ENCODE data around the gene GAL3ST3. TPM values are rescaled to one million over a fixed set of nuclear protein-coding genes. Genes with fewer than 3 reads are reported as not detected.

The GAL3ST3 gene
- total and polyA plus RNA-seq, 2 of the 8 experiments (the other 6 are each of a cell fraction or from before 2014, with no cell fraction given), result 21.1 to 21.4 TPM

- ChIA-PET CTCF (ENCODE audit: partially characterized antibody) (interaction anchor here (0.6 to 2.9 kb wide), 3 partner anchors 25 to 106 kb away, joined by 3 to 12 read pairs (median 3); no protein-coding TSS in a partner anchor), POLR2A (ENCODE audit: partially characterized antibody) (interaction anchor here (0.6 kb wide), 1 partner anchor 152 kb away, joined by 3 read pairs; no protein-coding TSS in a partner anchor)
- Histone ChIP-seq H3K27me3 (replicated peaks in 1 of 4; ENCODE audit: control insufficient read depth in 3 of 4, extremely low read depth in 1 of 4, insufficient read depth in 3 of 4, low read length in 3 of 4) (no peaks in the 10 kb centered on the region), H2BK12ac (ENCODE audit: low read depth, low read length) (no peak overlapping the region), H2BK15ac (ENCODE audit: low read length) (no peak overlapping the region), H3K23ac (ENCODE audit: insufficient read length) (no peak overlapping the region), H3K79me2 (ENCODE audit: control insufficient read depth in 1 of 2, insufficient read depth in 2 of 2, low read length in 2 of 2) (peaks cover 0 to 16% of the 10 kb centered on the region in 2 experiments; a peak in 2 of 4 replicates), H2BK120ac (replicated peaks; ENCODE audit: low read depth, low read length) (no peak overlapping the region), H2BK5ac (ENCODE audit: low read depth, low read length) (no peak overlapping the region), H3K14ac (ENCODE audit: insufficient read length) (no peak overlapping the region), H3K27ac (ENCODE audit: low read depth, low read length) (no peak overlapping the region), H4K91ac (replicated peaks; ENCODE audit: insufficient read length, low read length) (no peak overlapping the region), H3K9me3 (ENCODE audit: insufficient read depth in 2 of 2, low read depth in 1 of 2, low read length in 1 of 2) (no peaks in the 10 kb centered on the region), H4K20me1 (replicated peaks in 1 of 2; ENCODE audit: control insufficient read depth in 1 of 2, insufficient read depth in 2 of 2, low read length in 2 of 2) (peaks cover 6 to 12% of the 10 kb centered on the region in 2 experiments), H3K18ac (ENCODE audit: extremely low read depth, low read length) (no peak overlapping the region), H3K4me3 (ENCODE audit: extremely low read depth in 1 of 4, insufficient read depth in 2 of 4, low read depth in 3 of 4, low read length in 4 of 4) (no peak overlapping the region), H3K23me2 (ENCODE audit: low read depth, low read length) (peaks cover 2% of the 10 kb centered on the region; the same call in 1 of the 2 replicates), H4K8ac (ENCODE audit: extremely low read depth, insufficient read depth, low read length) (no peak overlapping the region), H2AK5ac (ENCODE audit: low read depth, low read length) (no peak overlapping the region), H3K4me1 (replicated peaks in 1 of 4; ENCODE audit: control insufficient read depth in 3 of 4, insufficient read depth in 4 of 4, low read length in 3 of 4) (no peaks in the 10 kb centered on the region), H3K4ac (replicated peaks; ENCODE audit: insufficient read length, low read depth, low read length) (no peak overlapping the region), H3K56ac (replicated peaks; ENCODE audit: insufficient read length, low read depth, low read length) (no peak overlapping the region), H4K5ac (ENCODE audit: insufficient read length, low read depth, low read length) (no peak overlapping the region), H3K79me1 (ENCODE audit: low read depth, low read length) (no peaks in the 10 kb centered on the region; the same call in none of the 2 replicates), H3K9ac (replicated peaks in 1 of 4; ENCODE audit: extremely low read depth in 1 of 4, low read depth in 3 of 4, low read length in 3 of 4) (no peak overlapping the region), H2BK20ac (ENCODE audit: low read length) (no peak overlapping the region), H3K36me3 (ENCODE audit: control insufficient read depth in 2 of 4, insufficient read depth in 4 of 4, low read length in 3 of 4) (peaks cover 13 to 34% (median 27%) of the 10 kb centered on the region in 4 experiments), H2AFZ (ENCODE audit: low read length) (no peak overlapping the region), H3K4me2 (ENCODE audit: insufficient read depth in 1 of 2, low read depth in 2 of 2, low read length in 2 of 2) (no peak overlapping the region)
- FAIRE-seq (no peak), DNase-seq (ENCODE audit: low read depth in 1 of 2, low spot score in 2 of 2) (no peak)
- 98% methylated on average over 2 of the region's 2 CpGs; no CpG with 5 or more reads in 1 of the 2 experiments for WGBS, 2 experiments (ENCODE audit: extremely low coverage in 1 of 2, insufficient coverage in 1 of 2, insufficient read length in 1 of 2, insufficient replicate concordance in 2 of 2, low coverage in 1 of 2, low lambda C conversion rate in 2 of 2, missing lambda C conversion rate in 1 of 2)
- TF ChIP-seq SUZ12 (IDR thresholded peaks at IDR 0.05; ENCODE audit: low read length) (no peak), EP300 (IDR thresholded peaks at IDR 0.05; ENCODE audit: borderline replicate concordance in 1 of 2, low read depth in 2 of 2, low read length in 2 of 2) (no peak), CTBP2 (IDR thresholded peaks at IDR 0.05; ENCODE audit: borderline replicate concordance, insufficient read depth, insufficient read length, low read length) (no peak), SP4 (IDR thresholded peaks at IDR 0.05; ENCODE audit: low read length) (no peak), RXRA (IDR thresholded peaks at IDR 0.05; ENCODE audit: insufficient read depth, low read depth, low read length) (no peak), CBX5 (IDR thresholded peaks at IDR 0.05; ENCODE audit: low read depth, low read length) (no peak), TCF12 (IDR thresholded peaks at IDR 0.05; ENCODE audit: low read depth, low read length) (no peak), CHD2 (IDR thresholded peaks at IDR 0.05; ENCODE audit: low read length) (no peak), KDM5A (IDR thresholded peaks at IDR 0.05; ENCODE audit: low read length) (no peak), TBP (IDR thresholded peaks at IDR 0.05; ENCODE audit: low read depth, low read length) (no peak)
- TF ChIP-seq, protein P1, sequence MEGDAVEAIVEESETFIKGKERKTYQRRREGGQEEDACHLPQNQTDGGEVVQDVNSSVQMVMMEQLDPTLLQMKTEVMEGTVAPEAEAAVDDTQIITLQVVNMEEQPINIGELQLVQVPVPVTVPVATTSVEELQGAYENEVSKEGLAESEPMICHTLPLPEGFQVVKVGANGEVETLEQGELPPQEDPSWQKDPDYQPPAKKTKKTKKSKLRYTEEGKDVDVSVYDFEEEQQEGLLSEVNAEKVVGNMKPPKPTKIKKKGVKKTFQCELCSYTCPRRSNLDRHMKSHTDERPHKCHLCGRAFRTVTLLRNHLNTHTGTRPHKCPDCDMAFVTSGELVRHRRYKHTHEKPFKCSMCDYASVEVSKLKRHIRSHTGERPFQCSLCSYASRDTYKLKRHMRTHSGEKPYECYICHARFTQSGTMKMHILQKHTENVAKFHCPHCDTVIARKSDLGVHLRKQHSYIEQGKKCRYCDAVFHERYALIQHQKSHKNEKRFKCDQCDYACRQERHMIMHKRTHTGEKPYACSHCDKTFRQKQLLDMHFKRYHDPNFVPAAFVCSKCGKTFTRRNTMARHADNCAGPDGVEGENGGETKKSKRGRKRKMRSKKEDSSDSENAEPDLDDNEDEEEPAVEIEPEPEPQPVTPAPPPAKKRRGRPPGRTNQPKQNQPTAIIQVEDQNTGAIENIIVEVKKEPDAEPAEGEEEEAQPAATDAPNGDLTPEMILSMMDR (IDR thresholded peaks at IDR 0.05; ENCODE audit: control extremely low read depth in 1 of 3, insufficient read depth in 1 of 3, low read depth in 1 of 3, low read length in 3 of 3), result no peak
These were observed 51.7 kb downstream of the GAL3ST3 start for GRCh38 chr11:65997286-65997685.

All from H1 (cell line).